K562 (cell line): ENCODE measurements around the gene ASPG.

Experiments used
- BACH1 ChIP-seq: fragments of 200-800 bp; sonication (Bioruptor generic); IDR thresholded peaks from 2 replicates; pipeline ENCODE4 v1.6.1; 2016; ENCODE audit warnings: missing genetic modification characterization, missing compliant biosample characterization
- BHLHE40 ChIP-seq: IDR thresholded peaks from 2 replicates; pipeline ENCODE4 v1.6.1; 2011; ENCODE audit warnings: low read length, improper control_type of control experiment
- KDM4B ChIP-seq, 2 experiments: fragments of 450-650 bp in 1 of 2; sonication (generic) in 1 of 2; IDR thresholded peaks; 2 replicates each; pipeline ENCODE4 v1.6.1; 2016 to 2017; ENCODE audit warnings: borderline replicate concordance in 2 of 2, antibody characterized with exemption in 1 of 2, low read depth in 1 of 2, mild to moderate bottlenecking in 1 of 2
- POLR2AphosphoS5 ChIP-seq: IDR thresholded peaks from 2 replicates; pipeline ENCODE4 v1.6.1; 2011; ENCODE audit warnings: mild to moderate bottlenecking, low read depth, low read length, moderate library complexity; ENCODE audit not compliant: control insufficient read depth, insufficient read depth
- ZNF12 ChIP-seq: sonication (generic); formaldehyde crosslinking; IDR thresholded peaks from 2 replicates; pipeline ENCODE4 v1.4.0; 2020; ENCODE audit warnings: mild to moderate bottlenecking, missing genetic modification reagents
- ZNF586 ChIP-seq: fragments of 450-650 bp; formaldehyde crosslinking; conservative IDR thresholded peaks from 2 replicates; pipeline ENCODE4 v1.4.0; 2020; ENCODE audit warnings: mild to moderate bottlenecking, moderate library complexity

DNA sequence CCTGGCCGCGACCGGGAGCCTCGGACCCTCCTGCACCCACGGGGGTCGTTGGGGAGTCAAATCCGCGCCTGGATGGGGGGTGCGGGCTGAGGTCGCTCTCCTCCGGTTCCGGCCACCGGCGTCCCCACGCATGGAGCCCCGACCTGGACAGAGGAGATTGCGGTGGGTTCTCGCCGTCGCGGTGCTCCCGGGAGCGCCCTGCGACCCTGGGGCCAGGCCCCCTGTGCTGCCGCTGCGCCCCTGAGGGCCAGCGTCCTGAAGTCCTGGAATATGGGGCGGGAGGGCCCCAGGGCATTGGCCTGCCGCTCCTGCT lies 345 bp downstream of the ASPG start:
- TF ChIP-seq BHLHE40 (no peak), BACH1 (tag) (no peak), ZNF586 (CRISPR knock-in tag) (no peak), ZNF12 (CRISPR knock-in tag) (no peak), POLR2AphosphoS5 (no peak), KDM4B (IDR thresholded peaks at IDR 0.05; ENCODE audit: borderline replicate concordance in 2 of 2, low read depth in 1 of 2) (no peak)
